ENCODE results near the gene CACNB3. TPM values are rescaled to one million over a fixed set of nuclear protein-coding genes. Genes with fewer than 3 reads are reported as not detected.

Gene CACNB3
- total and polyA plus RNA-seq, 4 donors = 8.3 to 33.1 (median 11.1) TPM

DNA sequence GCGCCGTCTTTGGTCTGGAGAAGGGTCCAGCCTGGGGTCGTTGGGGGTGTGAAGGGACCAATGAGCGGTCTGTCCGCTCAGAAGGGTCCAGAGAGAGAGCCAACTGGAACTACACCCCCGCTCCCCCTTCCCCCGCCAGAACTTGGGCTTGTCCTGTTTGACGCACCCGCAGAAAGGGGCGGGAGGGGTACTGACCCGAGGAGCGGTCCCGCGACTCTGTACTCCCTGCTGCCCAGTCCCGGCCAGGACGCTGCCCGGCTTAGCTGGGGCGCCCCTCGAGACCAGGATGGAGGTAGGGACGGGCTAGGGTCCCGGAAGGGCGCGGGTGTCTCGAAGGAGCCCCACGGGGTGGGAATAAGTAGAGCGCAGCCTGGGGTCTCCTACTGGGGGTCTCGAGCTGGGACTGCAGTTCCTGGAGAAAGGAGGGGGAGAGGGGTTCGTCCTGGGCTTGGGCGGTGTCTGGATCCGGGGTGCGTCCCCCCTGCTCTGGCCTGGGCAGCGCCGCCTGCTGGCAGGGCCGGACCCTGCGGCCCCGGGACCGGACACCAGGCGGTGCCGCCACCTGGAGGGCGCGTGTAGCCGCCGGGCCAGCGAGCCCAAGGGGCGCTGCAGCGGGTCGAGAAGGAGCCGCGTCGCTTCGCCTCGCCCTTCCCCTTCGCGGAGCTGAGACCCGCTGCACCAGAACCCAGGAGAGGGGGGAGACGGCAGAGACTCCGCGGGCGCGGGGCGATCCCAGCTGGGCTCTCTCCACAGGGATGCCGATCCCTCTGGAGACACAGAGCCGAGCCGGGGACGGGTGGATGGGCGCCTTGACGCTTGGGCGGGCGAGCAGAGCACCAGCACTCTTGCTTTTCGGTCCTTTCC lies 3.8 kb upstream of the CACNB3 start:
- ATAC-seq (ENCODE audit: insufficient read depth, low FRiP score) (peak; percentile 83), DNase-seq (peak; percentile 71 to 84 (median 82))
- H3K4me1 ChIP-seq (ENCODE audit: control insufficient read depth in 5 of 5, insufficient read depth in 5 of 5, low read length in 5 of 5) = peaks cover 0 to 64% (median 10%) of the 10 kb centered on the region in 5 donors
- peak overlapping the region; percentile 65 for H3K4me3 ChIP-seq
- 0 to 1% methylated on average over 46 to 70 of the region's 70 CpGs for WGBS, 2 donors
- peak overlapping the region; percentile 34 to 92 for H3K27ac ChIP-seq (ENCODE audit: low read depth in 1 of 2, low read length in 1 of 2)
- H3K9ac ChIP-seq (ENCODE audit: insufficient read depth in 1 of 2, low read length in 2 of 2) = peak overlapping the region; percentile 19 to 58
- TF ChIP-seq CTCF (IDR thresholded peaks at IDR 0.05; ENCODE audit: control extremely low read depth, extremely low read depth) = peak; percentile 99
- H3K9me3 ChIP-seq (ENCODE audit: control insufficient read depth in 4 of 4, insufficient read depth in 3 of 4, low read length in 3 of 4) = no peaks in the 10 kb centered on the region
- no peaks in the 10 kb centered on the region for H3K27me3 ChIP-seq (ENCODE audit: control insufficient read depth in 3 of 3, insufficient read depth in 3 of 3, low read length in 2 of 3)
- no peaks in the 10 kb centered on the region for H3K36me3 ChIP-seq (ENCODE audit: control insufficient read depth in 4 of 4, insufficient read depth in 4 of 4, low read length in 4 of 4)

DNA sequence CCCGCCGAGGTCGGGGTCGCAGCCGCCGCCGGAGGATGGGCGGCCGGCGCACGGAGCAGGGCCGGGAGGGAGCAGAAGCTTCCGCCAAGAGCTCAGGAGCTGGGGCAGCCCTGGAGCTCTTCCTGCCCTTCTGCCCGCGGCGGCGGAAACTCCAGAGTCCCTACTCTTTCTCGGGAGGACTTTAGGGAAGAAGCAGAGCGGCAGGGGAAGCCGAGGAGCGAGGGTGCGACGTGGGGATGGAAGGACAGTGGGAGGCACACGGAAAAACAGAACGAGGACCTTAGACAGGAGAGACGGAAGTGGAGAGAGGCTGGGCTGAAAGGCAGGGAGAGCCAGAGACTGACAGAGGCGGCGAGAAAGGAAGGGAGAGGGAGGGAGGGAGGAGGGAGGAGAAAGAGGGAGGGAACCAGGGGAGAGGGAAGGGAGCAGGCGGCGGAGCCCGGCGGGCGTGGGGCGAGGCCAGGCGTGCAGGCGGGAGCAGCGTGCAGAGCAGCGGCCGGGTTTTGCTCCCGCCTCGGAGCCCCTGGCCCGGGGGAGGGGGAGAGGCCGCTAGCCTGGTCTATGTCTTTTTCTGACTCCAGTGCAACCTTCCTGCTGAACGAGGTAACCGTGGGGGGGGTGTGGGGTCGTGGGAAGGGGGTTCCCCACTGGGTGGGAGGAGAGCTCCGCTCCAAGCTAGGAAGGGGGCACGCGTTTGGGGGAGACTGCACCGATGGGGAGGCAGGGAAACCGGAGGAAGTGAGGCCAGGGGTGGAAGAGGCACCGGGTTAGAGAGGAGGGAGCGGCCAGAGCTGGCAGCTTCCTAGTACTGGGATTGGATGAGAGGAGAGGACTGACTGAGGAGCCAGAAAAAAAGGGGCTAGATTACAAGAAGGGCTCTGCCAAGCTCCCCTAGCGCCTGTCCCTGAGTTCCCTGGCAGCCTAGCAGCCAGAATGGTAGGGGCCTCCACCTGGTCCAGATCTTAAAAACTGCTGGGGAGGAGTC lies 2.9 kb upstream of the CACNB3 start:
- H3K9ac ChIP-seq (ENCODE audit: insufficient read depth in 1 of 2, low read length in 2 of 2) = peak overlapping the region in 1 of 2 donors; percentile 58
- no peaks in the 10 kb centered on the region for H3K36me3 ChIP-seq (ENCODE audit: control insufficient read depth in 4 of 4, insufficient read depth in 4 of 4, low read length in 4 of 4)
- no peak for TF ChIP-seq CTCF (IDR thresholded peaks at IDR 0.05; ENCODE audit: control extremely low read depth, extremely low read depth)
- H3K4me3 ChIP-seq = peak overlapping the region; percentile 65
- 1% methylated on average over 40 to 54 of the region's 54 CpGs for WGBS, 2 donors
- DNase-seq = peak; percentile 87 to 95 (median 92)
- ATAC-seq (ENCODE audit: insufficient read depth, low FRiP score) = peak; percentile 67
- H3K27ac ChIP-seq (ENCODE audit: low read depth in 1 of 2, low read length in 1 of 2) = peak overlapping the region; percentile 34 to 92
- H3K27me3 ChIP-seq (ENCODE audit: control insufficient read depth in 3 of 3, insufficient read depth in 3 of 3, low read length in 2 of 3) = no peaks in the 10 kb centered on the region
- peaks cover 0 to 67% (median 10%) of the 10 kb centered on the region in 5 donors for H3K4me1 ChIP-seq (ENCODE audit: control insufficient read depth in 5 of 5, insufficient read depth in 5 of 5, low read length in 5 of 5)
- no peaks in the 10 kb centered on the region for H3K9me3 ChIP-seq (ENCODE audit: control insufficient read depth in 4 of 4, insufficient read depth in 3 of 4, low read length in 3 of 4)

- 88 to 94% methylated on average over 3 of the region's 3 CpGs for WGBS, 2 donors
- H3K36me3 ChIP-seq (ENCODE audit: control insufficient read depth in 4 of 4, insufficient read depth in 4 of 4, low read length in 4 of 4) = no peaks in the 10 kb centered on the region
- H3K4me3 ChIP-seq = no peak overlapping the region
- H3K27me3 ChIP-seq (ENCODE audit: control insufficient read depth in 3 of 3, insufficient read depth in 3 of 3, low read length in 2 of 3) = no peaks in the 10 kb centered on the region
- H3K27ac ChIP-seq (ENCODE audit: low read depth in 1 of 2, low read length in 1 of 2) = no peak overlapping the region
- peaks cover 0 to 61% (median 9%) of the 10 kb centered on the region in 5 donors for H3K4me1 ChIP-seq (ENCODE audit: control insufficient read depth in 5 of 5, insufficient read depth in 5 of 5, low read length in 5 of 5)
- DNase-seq (peak in 2 of 3 donors; percentile 58 to 72), ATAC-seq (ENCODE audit: insufficient read depth, low FRiP score) (no peak)
- H3K9me3 ChIP-seq (ENCODE audit: control insufficient read depth in 4 of 4, insufficient read depth in 3 of 4, low read length in 3 of 4) = no peaks in the 10 kb centered on the region
- H3K9ac ChIP-seq (ENCODE audit: insufficient read depth in 1 of 2, low read length in 2 of 2) = peak overlapping the region in 1 of 2 donors; percentile 4
- no peak for TF ChIP-seq CTCF (IDR thresholded peaks at IDR 0.05; ENCODE audit: control extremely low read depth, extremely low read depth)
Observed at GRCh38 chr12:48816143-48816854, 2.0 kb upstream of the CACNB3 start.

Data from lung (tissue), 12 donors.